Mesothelial cell of epicardium (in vitro differentiated cells): ENCODE data around the gene TNIP2. TPM values are rescaled to one million over a fixed set of nuclear protein-coding genes. Genes with fewer than 3 reads are reported as not detected.

ENCODE experiments used
- DNase-seq, 2 experiments: peaks; one replicate each; pipeline ENCODE4 v3.0.0; 2021; ENCODE audit warnings: low spot score in 2 of 2; ENCODE audit not compliant: unreplicated experiment in 2 of 2
- H3K27ac Mint-ChIP-seq: 2 replicates; pipeline ENCODE4 v1.8.0; 2021; ENCODE audit warnings: mixed read lengths
- H3K27me3 Mint-ChIP-seq: 2 replicates; pipeline ENCODE4 v1.8.0; 2021; ENCODE audit warnings: low read depth, mixed read lengths
- H3K36me3 Mint-ChIP-seq: 2 replicates; pipeline ENCODE4 v1.8.0; 2021; ENCODE audit warnings: mixed read lengths
- H3K4me1 Mint-ChIP-seq: 2 replicates; pipeline ENCODE4 v1.8.0; 2021; ENCODE audit warnings: mixed read lengths
- H3K4me3 Mint-ChIP-seq: 2 replicates; pipeline ENCODE4 v1.8.0; 2021; ENCODE audit warnings: mild to moderate bottlenecking, moderate library complexity, mixed read lengths
- H3K9me3 Mint-ChIP-seq: 2 replicates; pipeline ENCODE4 v1.8.0; 2021; ENCODE audit warnings: mixed read lengths
- total RNA-seq: library from RNA; stranded (reverse); gene quantifications from 3 replicates; pipeline ENCODE4 v1.2.1, GENCODE V29; 2021
- TF ChIP-seq, protein P1 (sequence below): fragments of 200-600 bp; sonication (generic); IDR thresholded peaks from one replicate; pipeline ENCODE4 v1.5.0; 2021; ENCODE audit warnings: antibody characterized with exemption; ENCODE audit not compliant: unreplicated experiment

Gene TNIP2
- total RNA-seq, 1 donor from 2014 or later: 25.0 TPM

DNA sequence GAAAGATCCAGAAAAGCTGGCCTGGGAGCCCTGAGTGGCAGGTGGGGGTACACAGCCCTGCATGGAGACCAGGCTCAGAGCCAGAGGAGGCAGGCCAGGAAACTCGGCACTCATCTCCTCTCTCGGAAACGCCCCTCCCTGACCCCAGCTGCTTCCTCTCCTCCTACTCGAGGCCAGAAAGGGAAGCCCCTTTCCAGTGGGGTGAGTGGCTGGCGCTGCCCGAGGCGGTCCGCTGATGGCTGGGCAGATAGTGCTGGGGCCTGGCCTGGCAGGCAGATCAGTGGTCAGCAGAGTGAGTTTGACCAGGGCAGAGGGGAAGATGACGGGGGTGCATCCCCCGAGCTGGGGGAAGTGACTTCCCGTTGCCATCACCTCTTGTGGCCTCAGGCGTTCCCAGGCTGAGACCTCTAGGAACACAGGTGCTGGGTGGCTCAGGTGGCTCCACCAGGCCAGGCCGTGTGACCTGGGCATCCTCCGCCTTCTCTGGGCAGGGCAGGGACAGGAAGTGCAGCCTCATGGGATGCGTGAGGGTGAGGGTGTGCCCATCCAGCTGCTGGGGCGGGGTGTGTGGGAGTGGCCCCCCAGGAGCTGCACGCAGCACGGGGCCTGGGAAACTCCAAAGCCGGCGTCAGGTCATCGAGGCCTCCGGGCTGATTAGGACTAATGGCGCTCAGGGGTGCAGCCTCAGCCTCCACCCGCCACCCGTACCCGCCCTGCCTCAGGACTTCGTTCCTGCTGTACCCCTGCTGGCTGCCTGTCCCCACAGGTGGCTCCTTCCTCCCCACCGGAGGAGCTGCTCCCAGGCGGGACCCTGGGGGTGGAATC, 42.5 kb upstream of the TNIP2 start:
- Mint-ChIP-seq H3K9me3 (no peaks in the 10 kb centered on the region), H3K27me3 (peaks cover 6% of the 10 kb centered on the region), H3K27ac (peak overlapping the region; percentile 70), H3K4me1 (peaks cover 40% of the 10 kb centered on the region), H3K4me3 (peak overlapping the region; percentile 34), H3K36me3 (no peaks in the 10 kb centered on the region)
- no peak for DNase-seq
- TF ChIP-seq, protein P1, sequence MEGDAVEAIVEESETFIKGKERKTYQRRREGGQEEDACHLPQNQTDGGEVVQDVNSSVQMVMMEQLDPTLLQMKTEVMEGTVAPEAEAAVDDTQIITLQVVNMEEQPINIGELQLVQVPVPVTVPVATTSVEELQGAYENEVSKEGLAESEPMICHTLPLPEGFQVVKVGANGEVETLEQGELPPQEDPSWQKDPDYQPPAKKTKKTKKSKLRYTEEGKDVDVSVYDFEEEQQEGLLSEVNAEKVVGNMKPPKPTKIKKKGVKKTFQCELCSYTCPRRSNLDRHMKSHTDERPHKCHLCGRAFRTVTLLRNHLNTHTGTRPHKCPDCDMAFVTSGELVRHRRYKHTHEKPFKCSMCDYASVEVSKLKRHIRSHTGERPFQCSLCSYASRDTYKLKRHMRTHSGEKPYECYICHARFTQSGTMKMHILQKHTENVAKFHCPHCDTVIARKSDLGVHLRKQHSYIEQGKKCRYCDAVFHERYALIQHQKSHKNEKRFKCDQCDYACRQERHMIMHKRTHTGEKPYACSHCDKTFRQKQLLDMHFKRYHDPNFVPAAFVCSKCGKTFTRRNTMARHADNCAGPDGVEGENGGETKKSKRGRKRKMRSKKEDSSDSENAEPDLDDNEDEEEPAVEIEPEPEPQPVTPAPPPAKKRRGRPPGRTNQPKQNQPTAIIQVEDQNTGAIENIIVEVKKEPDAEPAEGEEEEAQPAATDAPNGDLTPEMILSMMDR: no peak

DNA sequence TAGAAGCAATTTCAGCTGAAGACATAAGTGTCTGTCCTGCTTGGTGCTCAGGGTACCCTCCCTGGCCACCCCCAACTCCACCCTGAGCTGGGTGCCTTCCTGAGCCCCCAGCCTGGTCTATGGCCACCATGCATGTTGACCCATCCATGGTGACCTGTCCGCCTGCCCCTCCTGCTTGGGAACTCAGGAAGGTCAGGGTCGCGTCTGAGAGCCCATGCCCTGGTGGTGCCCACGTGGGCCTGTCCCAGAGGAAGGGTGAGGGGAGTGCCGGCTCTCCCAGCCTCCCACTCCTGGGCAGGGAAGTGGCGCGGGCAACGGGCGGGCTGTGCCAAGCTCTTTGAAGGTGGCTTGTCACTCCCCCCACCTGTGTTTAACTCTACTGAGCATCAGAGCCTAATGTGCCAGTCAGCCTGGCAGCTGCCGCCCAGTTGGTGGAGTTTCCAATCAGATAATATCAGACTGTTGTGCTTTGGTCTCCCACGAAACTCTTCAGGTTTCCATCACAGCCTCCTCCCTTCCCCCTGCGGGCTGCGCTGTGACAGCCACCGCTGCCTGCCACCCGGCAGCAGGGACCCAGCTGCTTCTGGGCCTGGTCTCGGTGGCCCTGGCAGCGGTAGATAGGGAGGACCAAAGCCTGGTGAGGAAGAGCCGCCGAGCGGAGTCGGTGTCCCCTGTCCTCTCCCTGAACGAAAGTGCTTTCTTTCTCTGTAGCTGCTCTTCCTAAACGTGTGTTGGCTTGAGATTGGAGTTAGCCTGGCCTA, 41.6 kb upstream of the TNIP2 start:
- H3K27me3 Mint-ChIP-seq: peaks cover 6% of the 10 kb centered on the region
- no peak overlapping the region for H3K4me3 Mint-ChIP-seq
- TF ChIP-seq, protein P1: no peak
- H3K4me1 Mint-ChIP-seq: peaks cover 40% of the 10 kb centered on the region
- DNase-seq: no peak
- H3K36me3 Mint-ChIP-seq: no peaks in the 10 kb centered on the region
- peak overlapping the region; percentile 70 for H3K27ac Mint-ChIP-seq
- no peaks in the 10 kb centered on the region for H3K9me3 Mint-ChIP-seq

DNA sequence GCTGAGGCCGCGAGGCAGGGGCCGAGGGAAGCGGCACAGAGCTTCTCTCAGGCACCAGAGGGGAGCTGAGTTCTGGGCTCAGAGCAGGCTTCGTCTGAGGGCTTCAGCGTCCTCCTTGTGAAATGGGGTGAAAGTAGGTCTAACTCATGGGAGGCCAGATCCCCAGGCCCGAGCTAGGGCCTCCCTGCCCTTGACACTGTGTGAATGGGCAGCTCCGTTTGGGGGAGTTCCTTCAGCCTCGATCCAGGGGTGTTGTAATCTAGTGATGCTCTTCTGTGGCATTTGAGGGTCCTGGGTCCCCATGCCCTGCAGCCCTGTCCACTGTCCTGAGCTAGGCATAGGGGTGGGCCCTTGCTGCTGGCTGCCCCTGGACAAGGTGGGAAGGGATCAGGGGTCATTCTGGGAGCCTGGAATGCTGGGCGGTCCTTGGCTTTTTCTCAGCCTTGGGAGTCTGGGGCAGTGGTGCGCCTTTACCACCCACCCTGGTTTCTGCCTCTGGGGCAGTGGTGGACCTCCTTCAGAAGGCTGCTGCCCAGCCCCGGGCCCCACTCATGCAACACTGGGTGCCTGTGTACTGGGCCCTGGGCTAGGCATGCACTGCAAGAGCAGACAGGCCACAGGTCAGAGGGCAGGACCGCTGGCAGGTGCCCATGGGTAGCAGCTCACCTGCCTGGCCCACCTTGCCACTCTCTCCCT, 40.9 kb upstream of the TNIP2 start:
- H3K4me3 Mint-ChIP-seq: no peak overlapping the region
- H3K27ac Mint-ChIP-seq: no peak overlapping the region
- peaks cover 6% of the 10 kb centered on the region for H3K27me3 Mint-ChIP-seq
- no peaks in the 10 kb centered on the region for H3K9me3 Mint-ChIP-seq
- TF ChIP-seq, protein P1: no peak
- DNase-seq: no peak
- no peaks in the 10 kb centered on the region for H3K36me3 Mint-ChIP-seq
- H3K4me1 Mint-ChIP-seq: peaks cover 40% of the 10 kb centered on the region

DNA sequence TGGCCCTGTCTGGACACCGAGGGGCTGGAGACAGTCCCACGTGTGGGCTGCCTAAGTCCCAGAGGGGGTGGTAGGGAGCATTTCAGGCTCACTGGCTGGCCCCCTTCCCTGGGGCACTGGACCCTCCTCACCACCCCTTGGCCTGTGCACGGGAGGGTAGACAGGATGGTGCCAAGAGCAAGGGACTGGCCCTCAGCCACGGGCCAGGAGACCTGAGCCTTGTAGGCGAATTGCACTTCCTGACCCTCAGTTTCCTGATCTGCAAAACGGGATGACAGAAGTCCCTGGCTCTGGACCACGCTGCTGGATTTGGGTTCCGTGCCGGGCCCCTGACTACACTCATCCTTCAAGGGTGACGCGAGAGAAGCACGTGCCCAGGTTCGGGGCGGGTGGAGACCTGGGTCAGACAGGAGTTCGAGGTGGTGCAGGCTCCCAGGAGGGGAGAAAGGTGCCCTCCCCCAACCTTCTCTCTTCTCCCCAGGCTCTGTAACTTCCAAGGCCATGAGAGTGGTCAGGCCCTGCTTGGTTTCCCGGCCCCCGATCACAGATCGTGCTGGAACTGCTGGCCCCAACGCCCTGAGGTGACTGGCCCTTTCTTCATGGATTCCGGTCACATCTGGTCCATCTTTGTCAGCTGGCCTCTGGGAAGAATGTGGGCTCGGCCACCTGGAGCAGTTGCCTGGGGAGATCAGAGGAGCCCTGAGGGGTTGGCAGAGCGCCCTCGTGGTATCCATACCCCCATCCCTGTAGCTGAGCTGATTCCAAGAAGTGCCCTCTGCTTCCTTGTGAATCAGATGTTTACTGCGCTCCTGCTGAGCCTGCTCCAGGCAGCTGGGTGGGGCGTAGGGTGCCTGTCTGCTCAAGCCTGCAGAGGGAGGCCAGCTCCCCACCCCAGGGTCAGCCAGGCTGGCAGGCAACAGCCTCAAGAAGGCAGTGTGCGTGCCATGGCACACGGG, 40.0 kb upstream of the TNIP2 start:
- H3K36me3 Mint-ChIP-seq: no peaks in the 10 kb centered on the region
- H3K4me1 Mint-ChIP-seq: peaks cover 36% of the 10 kb centered on the region
- H3K27ac Mint-ChIP-seq: no peak overlapping the region
- peaks cover 6% of the 10 kb centered on the region for H3K27me3 Mint-ChIP-seq
- no peak overlapping the region for H3K4me3 Mint-ChIP-seq
- no peaks in the 10 kb centered on the region for H3K9me3 Mint-ChIP-seq
- DNase-seq: no peak
- TF ChIP-seq, protein P1: no peak
